DMS153 treated with DMSO at 0.1 percent for 48 hours (cell line): Measurements from ENCODE around the gene TIGAR.

Source experiments
- DNase-seq: peaks from one replicate; lab custom pipeline; 2025; ENCODE audit not compliant: unreplicated experiment; lab: John Stamatoyannopoulos, UW

Gene TIGAR

GRCh38 chr12:4370265-4370664 is 49.3 kb downstream of the TIGAR start:
- DNase-seq = no peak

DNA sequence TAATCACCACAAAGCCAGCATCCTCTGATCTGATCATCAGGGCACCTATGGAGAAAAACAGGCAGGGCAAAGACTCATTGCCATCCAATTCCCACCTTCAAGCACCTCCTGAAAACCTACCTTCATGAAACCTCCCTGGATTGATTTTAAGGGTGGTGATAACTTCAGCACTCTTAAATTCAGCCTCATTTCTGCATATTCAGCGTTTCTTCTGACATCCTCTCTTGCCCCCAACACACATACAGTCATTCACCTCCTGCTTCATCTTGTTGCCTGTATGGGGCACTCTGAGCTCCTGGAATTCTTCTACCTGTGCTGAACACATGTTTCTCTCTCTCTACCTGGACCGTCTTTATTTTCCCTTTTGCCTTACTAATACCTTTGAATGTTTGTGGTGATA is 51.6 kb downstream of the TIGAR start:
- no peak for DNase-seq

GRCh38 chr12:4375449-4375848 is 54.4 kb downstream of the TIGAR start:
- DNase-seq = no peak

- no peak for DNase-seq
Measured at GRCh38 chr12:4378772-4379171, 57.8 kb downstream of the TIGAR start.

GRCh38 chr12:4379405-4379804 is 58.4 kb downstream of the TIGAR start, which contains the start of gene FGF23:
Gene FGF23 (minus strand): TSS chr12:4379712. CDS start chr12:4379582, 130 bp downstream.
- no peak for DNase-seq

- DNase-seq = no peak
Measured at GRCh38 chr12:4380332-4380731, 59.3 kb downstream of the TIGAR start.

DNA sequence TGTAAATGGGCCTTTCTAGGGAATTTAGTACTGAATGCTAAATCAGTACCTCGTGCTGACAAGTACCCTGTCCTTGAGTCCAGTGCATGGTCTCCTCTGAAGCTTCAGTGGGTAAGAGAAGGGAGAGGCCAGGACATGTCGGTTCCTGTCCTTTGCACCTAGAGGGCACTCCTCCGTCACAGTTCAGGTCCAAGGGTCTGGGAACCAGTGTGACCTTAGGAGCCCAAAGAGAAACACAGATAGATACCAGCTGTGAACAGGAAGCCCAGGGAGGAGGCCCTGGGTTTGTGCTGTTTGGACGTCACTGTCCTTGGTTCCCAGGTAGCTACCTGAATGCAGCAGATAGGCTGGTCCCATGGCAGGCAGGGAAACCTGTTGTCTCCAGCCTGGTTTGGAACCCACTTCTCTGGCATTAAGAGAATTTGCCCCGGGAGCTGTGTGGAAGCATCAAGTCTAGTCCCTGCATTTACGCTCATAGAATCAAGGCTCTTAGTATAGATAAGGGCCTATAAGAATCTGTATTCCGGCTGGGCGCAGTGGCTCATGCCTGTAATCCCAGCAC is 62.4 kb downstream of the TIGAR start:
- DNase-seq = no peak

GRCh38 chr12:4386801-4387200 is 65.8 kb downstream of the TIGAR start:
- no peak for DNase-seq

DNA sequence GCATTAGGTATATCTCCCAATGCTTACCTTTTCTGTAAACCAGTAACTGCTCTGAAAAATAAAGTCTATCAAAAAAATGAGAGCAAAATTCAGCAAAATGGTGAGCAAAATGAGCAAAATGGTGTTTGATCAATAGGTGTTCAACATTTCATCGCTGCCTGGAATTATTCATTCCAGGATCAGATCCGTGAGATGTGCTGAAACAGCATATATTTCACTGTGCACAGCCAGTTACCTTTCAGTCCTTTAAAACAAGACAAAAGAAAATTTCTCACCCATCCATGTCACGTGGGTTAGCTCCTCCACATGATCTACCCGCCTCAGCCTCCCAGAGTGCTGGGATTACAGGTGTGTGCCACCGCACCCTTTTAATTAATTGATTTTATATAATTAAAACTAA is 66.6 kb downstream of the TIGAR start:
- no peak for DNase-seq

DNA sequence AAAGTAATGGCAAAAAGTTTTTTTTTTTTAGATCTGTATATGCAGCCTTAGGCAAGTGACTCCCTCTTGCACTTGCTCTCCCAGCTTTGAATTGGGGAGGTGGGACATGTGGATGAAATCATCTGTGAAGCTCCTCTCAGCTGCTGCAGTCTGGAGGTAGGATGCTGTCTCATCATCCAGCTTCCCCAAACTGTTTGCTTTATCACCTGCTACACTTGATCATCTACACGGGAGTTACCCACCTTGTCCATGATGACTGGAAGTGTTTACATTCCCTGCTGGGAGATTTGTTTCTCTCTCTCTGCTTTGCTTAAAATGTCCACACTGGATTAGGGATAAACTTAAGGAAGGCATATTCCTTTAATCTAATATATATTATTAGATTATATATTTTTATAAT is 67.0 kb downstream of the TIGAR start:
- DNase-seq = no peak

GRCh38 chr12:4388662-4389061 is 67.6 kb downstream of the TIGAR start:
- DNase-seq = no peak

GRCh38 chr12:4392223-4392742 is 71.3 kb downstream of the TIGAR start:
- no peak for DNase-seq

DNA sequence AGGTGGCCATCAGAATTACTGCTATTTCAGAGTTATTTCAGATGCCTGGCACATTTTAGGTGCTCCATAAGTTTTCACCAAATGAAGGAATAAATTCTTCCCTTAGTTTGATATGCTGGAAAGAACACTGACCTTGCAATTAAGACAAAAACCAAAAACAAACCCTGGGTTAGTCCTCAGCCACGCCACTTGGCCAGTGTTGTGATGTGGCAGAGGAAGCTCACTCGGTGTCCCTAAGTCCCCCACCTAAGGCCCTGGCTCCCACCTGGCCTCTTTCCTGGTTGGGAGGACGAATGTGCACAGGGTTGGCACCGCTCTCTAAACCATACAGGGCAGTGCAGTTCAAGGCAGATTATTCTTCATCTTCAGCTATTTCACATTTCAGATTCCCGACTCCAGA is 72.2 kb downstream of the TIGAR start:
- no peak for DNase-seq

GRCh38 chr12:4395818-4396217 is 74.8 kb downstream of the TIGAR start:
- DNase-seq = no peak

DNA sequence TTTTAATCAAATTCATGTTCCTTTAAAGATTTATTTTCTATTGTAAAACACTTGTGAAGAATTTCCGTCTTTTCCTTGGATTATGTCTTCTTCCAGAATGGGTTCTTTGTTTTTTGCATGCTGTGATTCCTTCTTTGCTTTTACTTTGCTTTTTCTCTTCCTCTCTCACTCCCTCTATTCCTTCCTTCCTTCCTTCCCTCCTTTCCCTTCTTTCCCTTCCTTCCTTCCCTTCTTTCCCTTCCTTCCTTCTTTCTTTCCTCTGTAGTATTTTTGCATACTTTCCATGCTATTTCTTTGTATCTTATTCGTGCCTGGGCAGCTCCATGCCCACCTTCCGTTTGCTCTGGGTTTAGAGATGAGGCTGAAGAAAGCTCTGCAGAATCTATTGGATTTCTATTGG is 80.1 kb downstream of the TIGAR start:
- no peak for DNase-seq

- DNase-seq = no peak
Measured at GRCh38 chr12:4402996-4403395, 82.0 kb downstream of the TIGAR start.
